B cell (primary cell): ENCODE measurements around the gene GTF3C2. TPM values are rescaled to one million over a fixed set of nuclear protein-coding genes. Genes with fewer than 3 reads are reported as not detected.
A peak's percentile ranks its signal among the peaks of the same experiment; 100 is the strongest.

Experiments used
- ATAC-seq: fragments of 200-7000 bp; cut with Tn5 transposase; one replicate; pipeline ENCODE4 v1.10.0; 2021; ENCODE audit warnings: low read depth, mild to moderate bottlenecking, moderate number of reproducible peaks, moderate library complexity
- CTCF ChIA-PET: fragments of 350-600 bp; sonication (Branson Sonifier 250); formaldehyde crosslinking; loops from one replicate; lab custom pipeline; 2021; ENCODE audit warnings: antibody characterized with exemption, inconsistent platforms; lab: Charles Lee
- POLR2A ChIA-PET: fragments of 350-600 bp; sonication (Branson Sonifier 250); formaldehyde crosslinking; loops from one replicate; lab custom pipeline; 2021; ENCODE audit warnings: antibody characterized with exemption; lab: Charles Lee
- DNase-seq: peaks from one replicate; pipeline ENCODE4 v3.0.0; 2013
- H2AFZ ChIP-seq: 2 replicates; pipeline ENCODE4 v1.6.1; 2012; ENCODE audit warnings: mild to moderate bottlenecking, low read depth, low read length; ENCODE audit not compliant: insufficient read depth, poor library complexity, severe bottlenecking
- H3K27ac ChIP-seq, 2 donors: 1 replicate in 1 of 2; 2 replicates in 1 of 2; pipeline ENCODE4 v1.5.1; 2012 to 2013; ENCODE audit warnings: low read length in 2 of 2, mild to moderate bottlenecking in 2 of 2, moderate library complexity in 1 of 2
- H3K27me3 ChIP-seq, 4 experiments: fragments of 200-600 bp in 1 of 4; sonication (generic) in 1 of 4; replicated peaks in 1 of 4; 1 replicate in 2 of 4; 2 replicates in 2 of 4; pipeline versions ENCODE4 v1.6.1 to v1.7.0; 2013 to 2016; ENCODE audit warnings: low read length in 3 of 4, mild to moderate bottlenecking in 2 of 4, mixed read lengths in 1 of 4, moderate library complexity in 1 of 4; ENCODE audit not compliant: insufficient read depth in 4 of 4, control insufficient read depth in 3 of 4; ENCODE audit errors: control extremely low read depth in 1 of 4
- H3K36me3 ChIP-seq, 2 experiments: replicated peaks in 1 of 2; 1 replicate in 1 of 2; 2 replicates in 1 of 2; pipeline versions ENCODE4 v1.6.1 to v1.7.1; 2013; ENCODE audit warnings: low read length in 1 of 2; ENCODE audit not compliant: insufficient read depth in 2 of 2, control insufficient read depth in 1 of 2; ENCODE audit errors: control extremely low read depth in 1 of 2, extremely low read depth in 1 of 2
- H3K4me1 ChIP-seq, 2 donors: fragments of 200-600 bp in 1 of 2; sonication (generic) in 1 of 2; 1 replicate in 1 of 2; 2 replicates in 1 of 2; pipeline versions ENCODE4 v1.5.1 to v1.6.1; 2013 to 2017; ENCODE audit warnings: low read length in 2 of 2; ENCODE audit not compliant: control insufficient read depth in 2 of 2, insufficient read depth in 2 of 2
- H3K4me2 ChIP-seq: replicated peaks from 2 replicates; pipeline ENCODE3; 2012; ENCODE audit warnings: mild to moderate bottlenecking, low read depth, low read length; ENCODE audit not compliant: poor library complexity, severe bottlenecking
- H3K4me3 ChIP-seq, 5 experiments: fragments of 200-600 bp in 1 of 5; sonication (generic) in 1 of 5; 1 replicate in 3 of 5; 2 replicates in 2 of 5; pipeline versions ENCODE4 v1.5.1 to v1.7.0; 2011 to 2016; ENCODE audit warnings: low read length in 4 of 5, mild to moderate bottlenecking in 4 of 5, low read depth in 2 of 5, control low read depth in 1 of 5, moderate library complexity in 1 of 5; ENCODE audit not compliant: insufficient read depth in 1 of 5; ENCODE audit errors: control extremely low read depth in 1 of 5, extremely low read depth in 1 of 5
- H3K79me2 ChIP-seq: fragments of 200-600 bp; sonication (generic); one replicate; pipeline ENCODE4 v1.6.0; 2016; ENCODE audit warnings: low read length; ENCODE audit not compliant: control insufficient read depth, insufficient read depth
- H3K9ac ChIP-seq: fragments of 200-600 bp; sonication (generic); 2 replicates; pipeline ENCODE4 v1.6.1; 2017; ENCODE audit warnings: mild to moderate bottlenecking, low read length, moderate library complexity
- H3K9me3 ChIP-seq, 3 donors: one replicate each; pipeline versions ENCODE4 v1.6.1 to v1.7.1; 2013; ENCODE audit warnings: low read length in 2 of 3; ENCODE audit not compliant: control insufficient read depth in 2 of 3, insufficient read depth in 1 of 3; ENCODE audit errors: control extremely low read depth in 1 of 3
- H4K20me1 ChIP-seq: 2 replicates; pipeline ENCODE4 v1.6.0; 2012; ENCODE audit warnings: mild to moderate bottlenecking, low read length; ENCODE audit not compliant: insufficient read depth, control insufficient read depth, poor library complexity, severe bottlenecking
- H3K27ac Mint-ChIP-seq: one replicate; pipeline ENCODE4 v1.8.0; 2021; ENCODE audit warnings: mixed read lengths
- H3K27me3 Mint-ChIP-seq: one replicate; pipeline ENCODE4 v1.8.0; 2021; ENCODE audit warnings: mixed read lengths
- H3K4me1 Mint-ChIP-seq: one replicate; pipeline ENCODE4 v1.8.0; 2021; ENCODE audit warnings: mixed read lengths
- H3K4me3 Mint-ChIP-seq: one replicate; pipeline ENCODE4 v1.8.0; 2021; ENCODE audit warnings: mixed read lengths
- H3K9me3 Mint-ChIP-seq: one replicate; pipeline ENCODE4 v1.8.0; 2022; ENCODE audit warnings: mixed read lengths; ENCODE audit not compliant: insufficient read depth
- EZH2 ChIP-seq: IDR thresholded peaks from 2 replicates; pipeline ENCODE4 v1.6.1; 2012; ENCODE audit warnings: borderline replicate concordance, low read depth, mild to moderate bottlenecking, moderate library complexity, low read length; ENCODE audit not compliant: insufficient read depth, poor library complexity, severe bottlenecking
- WGBS: methylation state at CpG from one replicate; pipeline ENCODE4 v1.1.5; 2013; ENCODE audit warnings: missing lambda C conversion rate; ENCODE audit not compliant: insufficient coverage; 5-methylcytosine and 5-hydroxymethylcytosine counted together
- intact Hi-C: fragments of 100-400 bp; cut with micrococcal nuclease; formaldehyde crosslinking; loops from one replicate; pipeline ENCODE4 v1.10.0; 2022
- polyA plus RNA-seq: library from polyadenylated mRNA; depleted of rRNA; stranded (reverse); fragments of >200 nt; gene quantifications from 2 replicates; pipeline ENCODE4 v1.2.3, GENCODE V29; 2012
- total RNA-seq, 2 donors: library from RNA; stranded (reverse); fragments of 120-200 nt in 1 of 2; gene quantifications; 1 replicate in 1 of 2; 2 replicates in 1 of 2; pipeline versions ENCODE4 v1.2.3 to v1.2.4, GENCODE V29; 2013 to 2022
- TF ChIP-seq, protein P1 (sequence below): fragments of 200-600 bp; IDR thresholded peaks from one replicate; pipeline ENCODE4 v1.8.0; 2022; ENCODE audit warnings: antibody characterized with exemption, mild to moderate bottlenecking

The GTF3C2 gene
- total and polyA plus RNA-seq, 2 donors (not counting 1 experiment from before 2014, with no cell fraction given), result 84.8 to 121 TPM

- no peak for DNase-seq
- H3K27ac ChIP-seq, result peak overlapping the region; percentile 75 to 96
- WGBS, result 25% methylated on average over 2 of the region's 5 CpGs
- peak overlapping the region; percentile 72 to 99 (median 93) for H3K4me3 ChIP-seq
- H3K27me3 ChIP-seq, result no peaks in the 10 kb centered on the region
- peak overlapping the region; percentile 98 for H3K9ac ChIP-seq
- Mint-ChIP-seq H3K9me3 (no peaks in the 10 kb centered on the region), H3K27me3 (no peaks in the 10 kb centered on the region), H3K4me1 (peaks cover 27% of the 10 kb centered on the region), H3K27ac (peak overlapping the region; percentile 97), H3K4me3 (peak overlapping the region; percentile 99)
- H3K9me3 ChIP-seq, result no peaks in the 10 kb centered on the region
- POLR2A ChIA-PET, result interaction anchor here (1.2 to 2.1 kb wide), 3 partner anchors 33 to 56 kb away, joined by 3 to 9 read pairs (median 5); partner anchors contain the start of genes GTF3C2 and ZNF513
- peaks cover 12 to 20% of the 10 kb centered on the region in 2 donors for H3K4me1 ChIP-seq
- peaks cover 40% of the 10 kb centered on the region for H3K79me2 ChIP-seq
- intact Hi-C loops, result loop anchor here (1.0 to 5.0 kb wide), 10 partner anchors 21 to 1069 kb away; partner anchors contain the start of genes EIF2B4, FOSL2, GTF3C2 and NRBP1
- TF ChIP-seq, protein P1, sequence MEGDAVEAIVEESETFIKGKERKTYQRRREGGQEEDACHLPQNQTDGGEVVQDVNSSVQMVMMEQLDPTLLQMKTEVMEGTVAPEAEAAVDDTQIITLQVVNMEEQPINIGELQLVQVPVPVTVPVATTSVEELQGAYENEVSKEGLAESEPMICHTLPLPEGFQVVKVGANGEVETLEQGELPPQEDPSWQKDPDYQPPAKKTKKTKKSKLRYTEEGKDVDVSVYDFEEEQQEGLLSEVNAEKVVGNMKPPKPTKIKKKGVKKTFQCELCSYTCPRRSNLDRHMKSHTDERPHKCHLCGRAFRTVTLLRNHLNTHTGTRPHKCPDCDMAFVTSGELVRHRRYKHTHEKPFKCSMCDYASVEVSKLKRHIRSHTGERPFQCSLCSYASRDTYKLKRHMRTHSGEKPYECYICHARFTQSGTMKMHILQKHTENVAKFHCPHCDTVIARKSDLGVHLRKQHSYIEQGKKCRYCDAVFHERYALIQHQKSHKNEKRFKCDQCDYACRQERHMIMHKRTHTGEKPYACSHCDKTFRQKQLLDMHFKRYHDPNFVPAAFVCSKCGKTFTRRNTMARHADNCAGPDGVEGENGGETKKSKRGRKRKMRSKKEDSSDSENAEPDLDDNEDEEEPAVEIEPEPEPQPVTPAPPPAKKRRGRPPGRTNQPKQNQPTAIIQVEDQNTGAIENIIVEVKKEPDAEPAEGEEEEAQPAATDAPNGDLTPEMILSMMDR, result no peak
- TF ChIP-seq EZH2, result no peak
- CTCF ChIA-PET, result interaction anchor here (1.2 to 3.7 kb wide), 3 partner anchors 20 to 47 kb away, joined by 5 to 24 read pairs (median 5); partner anchors contain the start of gene SNX17
- peak overlapping the region; percentile 92 for H2AFZ ChIP-seq
- H4K20me1 ChIP-seq, result no peaks in the 10 kb centered on the region
- peak overlapping the region; percentile 91 for H3K4me2 ChIP-seq
- H3K36me3 ChIP-seq, result peaks cover 8 to 27% of the 10 kb centered on the region in 2 experiments
- no peak for ATAC-seq
Observed at GRCh38 chr2:27323596-27324285, 32.8 kb downstream of the GTF3C2 start.
